AG10803 (cell line): ENCODE results near the gene CT55.
A peak's percentile ranks its signal among the peaks of the same experiment; 100 is the strongest.
"Not testable (repeated sequence)": the region's sequence is repeated elsewhere in the genome, so short reads cannot be mapped to it uniquely, and the experiment has no call there.

Experiments used
- DNase-seq: peaks from one replicate; pipeline ENCODE4 v3.0.0; 2010; ENCODE audit warnings: low read depth
- H3K4me3 ChIP-seq: 2 replicates; pipeline ENCODE4 v1.5.1; 2011; ENCODE audit warnings: mild to moderate bottlenecking, low read length, control low read depth
- CTCF ChIP-seq: conservative IDR thresholded peaks from 2 replicates; pipeline ENCODE4 v1.5.1; 2011; ENCODE audit warnings: mild to moderate bottlenecking, low read length, control low read depth, inconsistent platforms

Gene CT55, protein sequence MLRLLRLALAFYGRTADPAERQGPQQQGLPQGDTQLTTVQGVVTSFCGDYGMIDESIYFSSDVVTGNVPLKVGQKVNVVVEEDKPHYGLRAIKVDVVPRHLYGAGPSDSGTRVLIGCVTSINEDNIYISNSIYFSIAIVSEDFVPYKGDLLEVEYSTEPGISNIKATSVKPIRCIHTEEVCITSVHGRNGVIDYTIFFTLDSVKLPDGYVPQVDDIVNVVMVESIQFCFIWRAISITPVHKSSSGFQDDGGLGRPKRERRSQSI

GRCh38 chrX:135170877-135171519 lies at the start of gene CT55:
Gene CT55, minus strand, starts transcription at chrX:135171398. Its CDS starts 227 bp downstream, at chrX:135171171.
- no peak for TF ChIP-seq CTCF
- no peak within 1 kb of the TSS for H3K4me3 ChIP-seq
- DNase-seq = no peak

DNA sequence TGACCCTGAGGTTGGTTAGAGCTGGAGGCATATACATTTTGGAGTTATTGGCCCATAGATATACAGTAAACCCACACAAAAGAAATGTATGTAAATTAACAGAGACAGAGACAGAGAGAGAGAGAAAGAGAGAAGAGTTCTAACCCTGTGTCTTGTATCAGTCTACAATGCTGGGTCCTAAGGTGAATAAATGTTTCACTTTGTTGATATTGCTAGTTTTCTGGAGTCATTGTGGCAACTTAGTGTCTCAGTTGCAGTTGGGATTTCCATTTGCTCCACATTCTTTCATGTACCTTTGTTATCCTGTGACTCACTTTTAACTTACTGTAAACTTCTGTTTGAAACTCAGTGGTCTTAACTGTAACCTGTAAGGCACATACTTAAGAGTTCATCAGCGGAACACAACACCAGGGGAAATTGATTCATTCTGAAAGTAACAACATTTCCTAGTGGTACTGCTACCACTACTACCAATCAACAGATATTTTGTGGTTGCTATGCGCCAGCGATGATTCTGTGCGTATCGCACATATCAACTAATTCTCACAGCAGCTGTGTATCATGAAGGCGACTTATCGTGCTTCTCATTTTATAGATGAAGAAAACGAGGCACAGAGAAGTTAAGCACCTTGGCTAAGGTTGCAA lies 42.1 kb upstream of the CT55 start:
- no peak for DNase-seq
- TF ChIP-seq CTCF = no peak
- H3K4me3 ChIP-seq = no peak overlapping the region

GRCh38 chrX:135206427-135206826 lies 35.2 kb upstream of the CT55 start:
- DNase-seq = peak; percentile 0
- peak; percentile 30 for TF ChIP-seq CTCF
- not testable (repeated sequence) for H3K4me3 ChIP-seq

- H3K4me3 ChIP-seq = no peak overlapping the region
- no peak for TF ChIP-seq CTCF
- no peak for DNase-seq
These were observed 29.1 kb upstream of the CT55 start for GRCh38 chrX:135200297-135200696.

GRCh38 chrX:135194684-135195083 lies 23.5 kb upstream of the CT55 start:
- no peak overlapping the region for H3K4me3 ChIP-seq
- TF ChIP-seq CTCF = no peak
- DNase-seq = no peak

DNA sequence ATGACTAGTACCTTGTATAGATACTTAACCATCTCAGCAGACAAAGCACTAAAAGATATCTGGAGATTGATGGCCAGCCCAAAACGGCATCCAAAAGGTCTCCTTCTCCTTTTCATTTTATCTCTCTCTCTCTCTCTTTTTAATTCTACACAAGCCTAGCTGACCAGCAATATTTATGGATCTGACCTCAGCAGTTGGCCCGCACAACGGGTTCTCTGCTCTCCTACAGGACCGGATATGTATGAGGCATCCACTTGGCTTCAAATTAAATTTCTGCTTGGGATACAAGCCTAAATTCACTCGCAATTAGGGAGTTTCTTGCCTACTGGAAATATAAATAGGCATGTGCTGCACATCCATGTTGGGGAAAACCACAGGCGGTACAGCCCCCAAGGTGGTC lies 22.5 kb upstream of the CT55 start:
- TF ChIP-seq CTCF = no peak
- DNase-seq = no peak
- no peak overlapping the region for H3K4me3 ChIP-seq

DNA sequence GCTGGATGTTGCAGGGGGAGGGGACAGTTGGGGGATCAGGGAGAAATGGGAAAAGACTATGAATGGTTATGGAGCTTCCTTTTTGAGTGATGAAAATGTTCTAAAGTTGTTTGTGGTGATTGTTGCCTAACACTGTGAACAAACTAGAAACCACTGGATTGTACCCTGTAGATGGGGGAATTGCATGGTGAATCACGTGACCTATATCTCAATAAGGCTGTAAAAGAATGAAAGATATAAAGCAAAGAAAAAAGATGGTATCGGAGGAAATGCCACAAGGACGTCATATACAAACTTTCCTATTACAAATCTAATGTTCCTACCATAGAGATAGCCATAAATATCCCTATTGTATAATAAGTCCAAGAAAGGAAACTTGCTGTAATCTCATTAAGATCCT lies 20.6 kb upstream of the CT55 start:
- TF ChIP-seq CTCF = no peak
- no peak overlapping the region for H3K4me3 ChIP-seq
- DNase-seq = no peak
